Stimulated activated CD8-positive, alpha-beta memory T cell treated with anti-CD3 and anti-CD28 coated beads, Interleukin-7, amount 100 ng/mL, for 4 hours (primary cell): ENCODE measurements around the gene ABHD8.

Experiments
- DNase-seq, 2 donors: peaks; one replicate each; pipeline ENCODE4 v3.0.0-alpha.2; 2020; ENCODE audit warnings: low read depth in 2 of 2

Gene ABHD8

GRCh38 chr19:17242431-17243208, 60.6 kb downstream of the ABHD8 start:
- DNase-seq: no peak
